ENCODE measurements around the gene COL20A1.

Gene COL20A1

DNA sequence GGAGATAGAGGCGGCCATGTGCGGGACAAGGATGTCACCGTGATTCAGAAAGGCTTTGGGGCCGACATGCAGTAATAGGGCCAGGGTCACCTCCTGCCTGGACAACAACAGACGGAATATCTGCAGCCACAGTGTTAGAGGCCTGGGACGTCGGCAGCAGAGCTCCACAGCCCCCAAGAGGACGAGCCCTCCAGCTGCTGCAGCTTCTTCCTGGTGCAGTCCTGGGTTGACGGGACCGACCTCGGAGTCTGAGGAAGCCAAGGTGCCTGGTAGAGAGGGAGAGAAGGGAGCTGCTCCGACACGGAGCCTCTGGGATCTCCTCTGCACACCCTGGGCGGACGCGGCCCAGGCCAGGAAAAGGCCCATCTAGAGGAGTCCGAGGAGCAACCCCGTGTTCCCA lies 91.3 kb downstream of the COL20A1 start:
- H3K4me1 ChIP-seq (ENCODE audit: control insufficient read depth, insufficient read depth, low read length): no peaks in the 10 kb centered on the region
- H3K36me3 ChIP-seq (ENCODE audit: control insufficient read depth, insufficient read depth, low read length): no peaks in the 10 kb centered on the region
- H3K9me3 ChIP-seq (ENCODE audit: control insufficient read depth, insufficient read depth, low read length): peaks cover 4% of the 10 kb centered on the region
- H3K4me3 ChIP-seq (ENCODE audit: low read depth, low read length): no peak overlapping the region
- no peaks in the 10 kb centered on the region for H3K27me3 ChIP-seq (ENCODE audit: control insufficient read depth, insufficient read depth, low read length)
- H3K9ac ChIP-seq (ENCODE audit: low read depth, low read length): no peak overlapping the region
